ENCODE measurements around the gene CLMP.
"Not testable (repeated sequence)": the region's sequence is repeated elsewhere in the genome, so short reads cannot be mapped to it uniquely, and the experiment has no call there.

CLMP gene

DNA sequence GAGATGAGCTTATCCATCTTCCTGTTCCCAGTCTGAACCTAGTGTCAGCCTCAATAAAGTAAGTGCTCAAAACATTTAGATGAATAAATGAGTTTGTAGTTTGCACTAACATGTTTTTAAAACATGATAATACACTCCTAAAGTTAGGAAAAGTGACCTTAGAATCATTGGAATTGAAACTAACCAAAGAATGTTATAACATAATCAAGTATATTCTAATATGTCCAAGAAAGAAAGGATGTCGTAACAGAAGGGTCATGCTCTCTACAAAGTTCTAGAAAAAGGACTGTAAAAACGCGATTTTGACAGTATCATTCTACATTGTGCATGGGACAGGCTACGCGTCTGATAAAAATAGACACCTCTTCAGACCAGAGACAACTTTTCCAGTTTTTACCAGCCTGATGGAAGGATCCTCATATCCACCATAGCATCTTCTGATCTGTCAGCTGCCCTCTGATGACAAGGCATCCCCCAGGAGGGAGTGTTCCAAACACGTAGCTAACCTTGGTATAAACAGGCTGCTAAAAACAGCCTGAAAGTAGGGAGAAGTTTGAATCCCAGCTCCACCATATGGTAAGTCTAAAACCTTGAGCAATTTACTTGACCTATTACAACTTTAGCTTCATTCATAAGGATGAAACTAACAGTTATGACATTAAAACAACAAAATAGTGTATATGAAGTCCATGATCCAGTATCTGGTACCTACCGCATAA, 30.2 kb downstream of the CLMP start:
- no peak for DNase-seq

DNA sequence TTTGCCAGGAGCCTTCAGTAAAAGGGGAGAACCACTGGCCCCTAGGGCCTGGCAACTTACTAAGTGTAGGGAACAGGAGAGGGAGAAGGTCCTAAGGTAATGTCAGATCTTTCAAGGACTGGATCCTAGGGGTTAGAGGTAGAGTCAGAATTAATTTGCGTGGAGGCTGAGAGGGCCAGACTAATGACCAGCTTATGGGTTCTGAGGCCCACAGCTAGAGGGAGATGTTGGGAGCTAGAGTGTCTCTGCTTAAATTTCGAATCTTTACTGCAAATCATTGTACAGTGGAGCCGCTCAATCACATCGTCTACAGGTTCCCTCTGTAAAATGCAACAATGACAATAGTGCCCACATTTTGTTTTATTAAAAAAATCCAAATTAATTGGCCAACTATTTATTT, 31.4 kb downstream of the CLMP start:
- no peak for DNase-seq

DNA sequence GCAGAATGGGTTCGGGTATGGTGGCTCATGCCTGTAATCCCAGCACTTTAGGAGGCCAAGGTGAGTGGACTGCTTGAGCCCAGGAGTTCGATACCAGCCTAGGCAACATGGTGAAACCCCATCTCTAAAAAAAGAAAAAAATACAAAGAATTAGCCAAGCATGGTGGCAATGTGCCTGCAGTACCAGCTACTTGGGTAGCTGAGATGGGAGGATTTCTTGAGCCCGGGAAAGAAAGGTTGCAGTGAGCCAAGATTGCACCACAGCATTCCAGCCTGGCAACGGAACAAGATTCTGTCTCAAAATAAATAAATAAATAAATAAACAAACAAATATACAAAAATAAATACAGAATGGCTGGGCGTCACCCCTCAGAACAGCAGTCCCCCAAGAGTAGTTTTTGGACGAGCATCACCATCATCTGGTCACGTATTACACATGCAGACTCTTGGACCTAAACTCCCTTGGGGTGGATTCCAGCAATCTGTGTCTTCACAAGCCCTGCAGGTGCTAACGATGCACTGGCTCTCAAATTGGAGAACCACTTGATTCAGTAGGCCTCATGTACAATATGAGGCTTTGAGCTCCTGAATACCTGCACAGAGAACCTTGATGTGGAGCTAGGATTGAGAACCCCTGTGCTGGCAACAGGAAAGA, 33.5 kb downstream of the CLMP start:
- no peak for DNase-seq

DNA sequence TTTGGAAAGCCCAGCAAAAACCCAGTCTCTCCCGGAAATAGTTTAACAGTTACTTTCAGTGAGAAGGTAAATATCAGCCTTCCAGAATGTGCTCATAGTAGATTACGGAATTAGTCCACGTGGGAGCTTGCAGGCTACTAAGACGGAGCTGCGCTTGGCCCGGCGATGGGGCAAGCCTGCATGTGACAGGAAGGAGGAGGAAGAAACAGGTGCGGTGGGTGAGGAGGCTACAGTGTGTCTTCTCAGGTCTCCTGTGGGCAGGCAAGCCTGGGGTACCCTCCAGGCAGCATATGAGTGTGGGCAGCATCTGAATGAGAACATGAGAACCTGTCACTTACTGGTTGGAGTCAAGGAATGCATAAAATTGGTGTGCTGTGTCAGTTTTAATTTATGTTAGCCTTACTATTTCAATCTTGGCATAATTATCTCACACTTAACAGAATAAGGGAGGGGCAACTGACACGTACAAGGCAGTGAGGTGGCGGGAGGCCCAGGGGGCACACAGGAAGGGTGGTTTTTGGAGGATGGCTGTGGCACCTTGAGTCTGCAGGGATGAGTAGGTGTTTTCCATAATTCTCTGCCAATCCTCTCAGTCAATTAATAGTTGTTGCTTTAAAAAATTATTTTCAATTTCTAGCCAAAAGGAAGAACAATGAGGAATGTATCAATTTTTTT, 35.7 kb downstream of the CLMP start:
- no peak for DNase-seq

GRCh38 chr11:123158033-123159003, 36.7 kb downstream of the CLMP start:
- no peak for DNase-seq

GRCh38 chr11:123152951-123153350, 42.1 kb downstream of the CLMP start:
- no peak for DNase-seq

DNA sequence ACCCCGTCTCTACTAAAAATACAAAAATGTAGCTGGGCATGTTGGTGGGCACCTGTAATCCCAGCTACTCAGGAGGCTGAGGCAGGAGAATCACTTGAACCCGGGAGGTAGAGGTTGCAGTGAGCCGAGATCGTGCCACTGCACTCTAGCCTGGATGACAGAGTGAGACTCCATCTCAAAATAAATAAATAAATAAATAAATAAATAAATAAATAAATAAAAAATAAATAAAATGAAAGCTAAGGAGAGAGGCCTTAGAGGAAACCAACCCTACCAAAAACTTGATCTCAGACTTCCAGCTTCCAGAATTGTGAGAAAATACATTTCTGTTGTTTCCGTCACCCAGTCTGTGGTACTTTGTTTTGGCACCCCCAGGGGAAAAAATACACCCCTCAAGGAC, 42.7 kb downstream of the CLMP start:
- not testable (repeated sequence) for DNase-seq

DNA sequence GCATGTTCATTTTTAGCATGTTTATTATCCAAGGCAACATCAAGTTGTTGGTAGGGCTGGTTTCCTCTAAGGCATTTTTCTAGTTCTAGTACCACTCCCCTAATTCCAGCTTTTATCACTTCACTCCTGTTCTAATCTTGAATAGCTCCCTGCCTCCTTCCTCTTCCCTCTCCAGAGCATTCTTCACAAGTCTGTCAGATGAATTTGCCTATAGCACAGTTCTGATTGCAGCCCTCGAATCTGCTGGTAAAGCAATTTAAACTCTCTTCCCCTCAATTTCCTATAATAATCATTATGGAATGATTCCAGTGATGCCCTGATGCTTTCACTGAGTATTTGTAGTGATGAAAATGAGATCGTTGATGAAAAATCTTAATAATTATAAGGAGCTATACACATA, 43.3 kb downstream of the CLMP start:
- no peak for DNase-seq

GRCh38 chr11:123151366-123151765, 43.7 kb downstream of the CLMP start:
- DNase-seq, result no peak

GRCh38 chr11:123150882-123151281, 44.2 kb downstream of the CLMP start:
- DNase-seq, result no peak

DNA sequence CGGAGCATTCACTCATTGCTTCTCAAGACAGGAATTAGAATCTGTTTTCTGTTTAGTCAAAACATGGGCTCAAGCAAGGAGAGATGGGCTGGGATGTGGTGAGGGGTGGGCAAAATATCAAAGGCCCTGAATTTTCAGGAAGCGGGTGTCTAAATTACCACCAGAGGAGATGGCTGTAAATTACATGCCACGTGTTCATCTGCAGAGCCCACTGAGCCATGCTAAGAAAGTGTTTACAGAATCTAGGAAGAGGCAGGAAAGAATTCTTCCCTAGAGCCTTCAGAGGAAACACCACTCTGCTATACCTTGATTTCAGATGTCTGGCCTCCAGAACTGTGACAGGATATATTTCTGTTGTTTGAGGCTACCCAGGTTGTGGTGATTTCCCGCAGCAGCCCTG, 46.1 kb downstream of the CLMP start:
- no peak for DNase-seq

DNA sequence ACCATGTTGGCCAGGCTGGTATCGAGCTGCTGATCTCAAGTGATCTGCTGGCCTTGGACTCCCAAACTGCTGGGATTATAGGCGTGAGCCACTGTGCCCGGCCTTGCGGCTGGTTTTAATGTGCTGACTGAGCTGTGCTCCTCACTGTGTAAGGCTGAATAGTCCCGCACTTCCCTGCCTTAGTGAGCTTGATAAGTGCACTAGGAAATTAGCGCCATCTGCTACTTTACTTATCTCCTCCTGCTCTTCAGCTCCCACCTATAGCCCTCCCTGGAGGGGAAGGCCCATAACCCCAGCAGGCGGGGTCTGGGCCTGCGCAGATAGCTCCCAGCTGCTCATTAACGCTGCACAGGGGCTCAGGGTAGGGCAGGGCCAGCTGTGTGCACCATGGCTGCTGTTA, 49.4 kb downstream of the CLMP start:
- peak; percentile 41 for DNase-seq

- DNase-seq, result no peak
Observed at GRCh38 chr11:123145220-123145619, 49.8 kb downstream of the CLMP start.

- DNase-seq, result no peak
Observed at GRCh38 chr11:123144707-123145106, 50.3 kb downstream of the CLMP start.

GRCh38 chr11:123143921-123144320, 51.1 kb downstream of the CLMP start:
- no peak for DNase-seq

DNA sequence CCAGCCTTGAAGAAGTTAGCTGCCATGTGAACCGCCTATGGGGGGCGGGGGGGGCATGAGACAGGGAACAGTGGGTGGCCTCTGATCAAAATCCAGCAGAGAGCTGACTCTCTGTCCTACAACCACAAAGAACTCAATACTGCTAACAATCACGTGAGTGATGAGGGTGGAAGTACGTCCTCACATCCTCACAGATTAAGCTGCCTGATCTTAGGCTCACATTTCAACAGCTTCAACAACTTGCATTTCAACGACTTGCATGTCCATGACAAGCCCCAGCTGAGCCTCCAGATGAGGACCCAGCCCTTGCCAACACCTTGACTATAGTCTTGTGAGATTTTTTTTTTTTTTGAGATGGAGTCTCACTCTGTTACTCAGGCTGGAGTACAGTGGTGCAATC, 51.6 kb downstream of the CLMP start:
- DNase-seq, result no peak

- no peak for DNase-seq
Observed at GRCh38 chr11:123139206-123139605, 55.8 kb downstream of the CLMP start.

- peak; percentile 66 for DNase-seq
Observed at GRCh38 chr11:123137431-123138224, 57.4 kb downstream of the CLMP start.

DNA sequence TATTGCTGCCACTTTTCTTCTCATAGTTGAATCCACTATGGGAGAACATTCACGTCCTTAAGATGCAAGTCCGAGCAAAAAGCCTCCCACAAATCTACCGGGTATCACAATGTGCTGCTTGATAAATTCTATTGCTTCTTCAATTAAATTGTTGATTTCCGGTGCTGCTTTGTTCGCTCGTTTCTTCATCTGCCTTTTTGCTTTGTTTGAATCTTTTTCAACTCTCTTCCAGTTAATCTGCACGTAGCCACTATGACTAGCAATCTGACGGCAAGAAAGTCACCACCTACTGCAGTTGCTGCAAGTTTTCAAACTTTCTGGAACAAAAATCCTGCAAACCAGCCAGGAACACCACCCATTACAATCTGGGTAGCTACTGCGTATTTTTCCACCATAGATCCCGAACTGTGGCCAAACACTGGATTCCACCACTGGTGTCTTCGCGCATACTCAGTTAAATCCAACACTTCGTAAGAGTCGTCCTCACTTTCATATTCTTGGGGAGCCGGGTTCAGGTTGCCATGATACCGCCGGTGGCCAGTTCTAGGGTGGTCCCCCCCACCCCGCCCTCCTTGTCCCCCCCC, 59.1 kb downstream of the CLMP start:
- no peak for DNase-seq

DNA sequence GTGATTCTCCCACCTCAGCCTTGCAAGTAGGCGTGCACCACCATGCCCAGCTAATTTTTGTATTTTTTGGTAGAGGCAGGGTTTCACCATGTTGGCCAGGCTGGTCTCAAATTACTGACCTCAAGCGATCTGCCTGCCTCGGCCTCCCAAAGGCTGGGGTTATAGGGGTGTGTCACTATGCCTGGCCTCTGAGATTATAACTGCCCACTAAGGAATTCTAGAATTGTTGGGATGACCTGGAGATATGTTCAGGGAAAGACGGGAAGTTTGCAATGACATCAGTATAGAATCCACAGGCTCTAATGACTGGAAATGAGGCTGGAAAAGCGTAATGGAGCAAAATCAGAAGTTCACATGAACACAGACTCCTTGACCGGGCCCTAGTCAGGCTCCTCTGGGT, 62.2 kb downstream of the CLMP start:
- DNase-seq, result no peak

DNA sequence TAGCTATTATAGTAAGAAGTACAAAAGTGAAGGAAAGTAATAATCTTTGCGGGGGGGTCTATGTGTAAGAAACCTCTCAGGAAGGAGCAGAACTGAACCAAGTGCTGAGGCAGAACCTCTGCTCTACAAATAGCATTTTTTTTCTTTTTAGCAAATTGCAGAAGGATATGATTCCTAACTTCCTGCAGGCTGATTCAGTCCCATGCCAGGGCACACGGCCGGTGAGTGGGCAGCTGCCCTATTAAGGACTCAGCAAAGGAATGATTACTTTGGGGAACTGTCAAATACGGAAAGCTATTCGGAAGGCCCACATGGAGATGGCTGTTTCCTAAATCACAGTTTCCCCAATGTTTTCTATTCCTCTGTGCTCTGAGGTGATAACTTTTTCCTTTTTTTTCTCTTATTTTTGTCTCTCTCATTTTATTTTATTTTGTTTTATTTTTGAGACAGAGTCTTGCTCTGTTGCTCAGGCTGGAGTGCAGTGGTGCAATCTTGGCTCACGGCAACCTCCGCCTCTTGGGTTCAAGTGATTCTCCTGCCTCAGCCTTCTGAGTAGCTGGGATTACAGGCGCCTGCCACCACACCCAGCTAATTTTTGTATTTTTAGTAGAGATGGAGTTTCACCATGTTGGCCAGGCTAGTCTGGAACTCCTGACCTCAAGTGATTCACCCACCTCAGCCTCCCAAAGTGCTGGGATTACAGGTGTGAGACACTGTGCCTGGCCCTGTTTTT, 62.8 kb downstream of the CLMP start:
- not testable (repeated sequence) for DNase-seq

Measured in NCI-H146 (cell line).